ENCODE results near the gene SEMA3F.
A peak's percentile ranks its signal among the peaks of the same experiment; 100 is the strongest.
"Not testable (repeated sequence)": the region's sequence is repeated elsewhere in the genome, so short reads cannot be mapped to it uniquely, and the experiment has no call there.

Gene SEMA3F

GRCh38 chr3:50194128-50194902 lies 39.2 kb downstream of the SEMA3F start:
- DNase-seq: peak; percentile 86

GRCh38 chr3:50194903-50195500 lies 39.9 kb downstream of the SEMA3F start:
- DNase-seq: no peak

DNA sequence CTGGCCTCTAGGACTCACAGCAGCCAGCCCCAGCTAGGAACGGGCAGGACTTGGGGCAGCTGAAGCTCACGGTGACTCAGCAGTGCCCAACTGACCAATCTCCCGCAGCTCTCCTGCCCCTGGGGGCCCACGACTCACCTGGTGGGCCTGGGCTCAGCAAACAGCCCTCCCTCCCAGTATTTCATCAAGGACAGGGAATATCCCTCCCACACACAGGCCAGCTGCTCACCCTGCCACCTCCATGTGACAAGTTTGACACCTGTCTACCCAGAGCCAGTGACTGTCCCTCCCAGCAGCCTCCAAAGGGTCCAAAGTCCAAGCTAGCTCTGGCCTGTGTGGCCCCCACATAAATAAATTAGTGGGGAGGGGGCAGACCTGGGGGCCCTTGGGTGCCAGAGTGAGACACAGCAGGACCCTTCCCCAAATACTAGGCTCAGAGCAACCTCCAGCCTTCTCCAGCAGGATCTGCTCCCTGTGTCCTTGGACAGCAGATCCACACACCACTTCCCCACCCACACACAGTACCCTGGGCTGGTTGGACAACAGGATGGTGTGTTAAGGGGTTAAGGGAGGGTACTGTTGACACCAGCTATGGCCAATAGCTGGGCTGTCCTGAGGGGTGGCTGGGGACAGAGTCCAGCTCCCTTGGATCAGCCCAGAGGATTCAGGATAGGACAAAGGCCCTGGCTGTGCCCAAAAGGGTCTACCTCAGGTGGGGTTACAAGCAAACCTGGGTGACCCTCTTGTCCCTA lies 40.6 kb downstream of the SEMA3F start:
- DNase-seq: no peak

DNA sequence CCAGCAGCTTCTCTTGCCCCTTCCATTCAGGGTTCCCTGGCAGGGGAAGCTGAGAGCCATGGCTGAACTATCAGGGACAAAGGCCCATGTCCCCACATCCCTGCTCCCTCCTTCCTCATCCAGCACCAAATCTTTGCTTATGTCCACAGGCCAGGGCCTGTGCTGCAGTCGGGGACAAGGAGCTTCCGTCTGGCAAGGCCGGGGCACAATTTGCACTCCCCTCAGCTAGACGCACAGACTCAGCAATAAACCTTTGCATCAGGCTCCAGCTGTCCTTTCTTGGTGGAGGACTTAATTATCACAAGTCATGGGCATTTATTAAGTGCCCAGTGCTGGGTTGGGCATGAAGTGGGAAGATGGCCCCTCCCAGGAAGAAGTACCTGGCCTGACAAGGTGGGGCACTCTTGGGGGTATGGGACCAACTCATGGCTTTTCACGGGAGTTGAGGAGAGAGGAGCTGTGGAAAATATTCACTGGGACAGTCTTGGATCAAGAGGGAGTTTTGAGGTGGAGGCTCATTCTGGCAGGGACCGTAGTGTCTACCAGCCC lies 41.2 kb downstream of the SEMA3F start:
- DNase-seq: no peak

DNA sequence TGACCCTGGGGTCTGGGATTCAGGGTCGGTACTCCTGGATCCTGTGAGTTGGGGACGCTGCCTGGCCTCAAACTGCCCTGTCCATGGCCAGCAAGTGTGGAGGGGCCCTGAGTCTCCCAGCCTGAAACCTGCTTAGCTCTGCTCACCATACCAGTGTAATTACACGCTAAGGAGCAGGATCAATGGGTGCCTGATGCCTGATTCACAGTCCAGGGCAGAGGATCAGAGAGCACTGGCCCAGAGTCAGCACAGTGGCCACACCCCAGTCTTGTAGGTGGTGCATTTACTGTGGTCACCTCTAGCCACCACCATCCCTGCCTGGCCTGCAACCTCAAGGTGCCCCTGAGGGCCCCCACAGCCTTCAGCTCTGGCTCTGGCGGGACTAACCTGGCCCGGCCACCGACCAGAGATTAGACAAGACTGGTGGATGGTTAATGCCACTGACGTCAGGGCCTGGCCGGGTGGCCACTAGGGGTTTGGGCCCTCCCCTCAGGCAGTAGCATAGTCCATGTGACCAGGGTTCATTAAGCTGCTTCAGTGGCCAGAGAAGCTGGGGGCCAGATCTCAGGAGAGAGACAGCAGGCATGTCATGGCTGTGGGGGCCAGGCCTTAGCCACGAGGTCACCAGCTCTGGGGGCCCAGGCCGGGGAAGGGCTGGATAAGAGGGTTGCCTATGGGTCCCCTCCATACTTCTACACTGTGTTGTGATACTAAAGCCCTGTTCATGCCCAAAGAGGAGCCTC lies 46.6 kb downstream of the SEMA3F start:
- DNase-seq: no peak

- DNase-seq: no peak
Observed at GRCh38 chr3:50202353-50203112, 47.4 kb downstream of the SEMA3F start.

- no peak for DNase-seq
Observed at GRCh38 chr3:50203113-50203808, 48.1 kb downstream of the SEMA3F start.

GRCh38 chr3:50203809-50204803 lies 49.0 kb downstream of the SEMA3F start:
- no peak for DNase-seq

- peak; percentile 41 for DNase-seq
Observed at GRCh38 chr3:50204804-50205412, 49.8 kb downstream of the SEMA3F start, which contains the start of gene SLC38A3. TSS of gene SLC38A3 (plus strand) at chr3:50205271. CDS start at chr3:50214200, 8,929 bp downstream.

DNA sequence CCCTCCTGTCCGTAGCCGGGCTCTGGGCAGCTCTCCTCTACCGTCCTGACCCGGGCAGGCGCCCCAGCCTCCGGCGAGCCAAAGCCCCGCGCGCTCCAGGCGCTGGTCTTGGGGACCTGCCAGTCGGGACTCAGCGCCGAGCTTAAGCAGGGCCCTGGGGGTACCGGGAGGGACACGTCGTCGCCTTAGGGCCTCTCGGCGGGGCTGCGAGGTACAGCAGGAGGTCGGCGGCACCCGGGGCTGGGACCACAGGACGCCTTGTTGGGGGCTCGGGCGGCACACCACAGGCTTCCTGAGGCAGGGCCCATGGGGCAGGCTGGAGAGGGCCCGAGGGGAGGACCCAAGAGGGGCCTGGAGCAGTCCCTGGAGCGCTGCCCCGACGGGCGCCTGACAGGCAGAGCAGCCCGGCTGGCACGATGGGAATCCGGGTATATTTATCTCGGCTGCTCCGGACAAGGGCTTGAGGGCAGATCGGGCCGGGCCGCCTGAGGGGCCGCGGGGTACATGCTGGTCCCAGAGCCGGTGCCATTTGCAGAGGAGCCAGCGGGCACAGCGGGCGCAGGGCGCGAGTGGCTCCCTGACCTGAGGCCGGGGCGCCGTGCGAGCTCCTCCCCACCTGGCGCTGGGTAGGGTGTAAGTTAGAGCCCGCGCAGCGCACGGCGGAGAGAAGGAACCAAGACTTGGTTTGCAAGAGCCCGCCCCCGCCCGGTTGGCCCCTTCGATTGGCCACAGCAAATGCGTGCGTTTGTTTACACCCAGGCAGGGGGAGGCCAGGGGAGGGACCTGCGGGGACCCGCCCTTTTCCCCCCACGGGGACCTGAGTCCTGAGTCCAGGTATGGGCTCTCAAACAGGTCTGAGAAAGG lies 50.5 kb downstream of the SEMA3F start:
- DNase-seq: peak; percentile 63

DNA sequence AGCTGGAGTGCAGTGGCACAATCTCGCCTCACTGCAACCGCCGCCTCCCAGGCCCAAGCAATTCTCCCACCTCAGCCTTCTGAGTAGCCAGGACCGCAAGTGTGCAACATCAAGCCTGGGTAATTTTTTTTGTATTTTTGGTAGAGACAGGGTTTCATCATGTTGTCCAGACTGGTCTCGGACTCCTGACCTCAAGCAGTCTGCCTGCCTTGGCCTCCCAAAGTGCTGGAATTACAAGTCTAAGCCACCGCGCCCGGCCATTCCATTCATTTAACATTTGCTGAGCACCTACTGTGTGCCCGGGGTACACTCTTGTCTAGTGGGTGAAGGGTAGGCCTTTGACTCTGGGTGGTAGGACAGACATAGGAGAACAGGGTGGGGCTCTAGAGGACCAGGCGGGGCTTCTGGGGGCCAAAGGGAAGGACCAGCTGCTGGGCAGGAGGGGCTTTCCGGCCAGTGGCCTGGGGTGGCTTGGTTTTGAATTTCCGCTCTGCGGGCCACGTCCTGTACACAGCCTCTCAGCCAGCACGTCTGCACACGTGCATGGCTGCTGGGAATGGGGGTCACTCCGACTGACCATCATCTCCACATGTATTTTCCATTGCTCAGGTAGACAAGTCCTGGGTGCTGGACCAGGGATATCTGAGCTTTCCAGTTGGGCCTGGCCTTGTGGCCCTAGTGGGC lies 52.4 kb downstream of the SEMA3F start:
- DNase-seq: no peak

DNA sequence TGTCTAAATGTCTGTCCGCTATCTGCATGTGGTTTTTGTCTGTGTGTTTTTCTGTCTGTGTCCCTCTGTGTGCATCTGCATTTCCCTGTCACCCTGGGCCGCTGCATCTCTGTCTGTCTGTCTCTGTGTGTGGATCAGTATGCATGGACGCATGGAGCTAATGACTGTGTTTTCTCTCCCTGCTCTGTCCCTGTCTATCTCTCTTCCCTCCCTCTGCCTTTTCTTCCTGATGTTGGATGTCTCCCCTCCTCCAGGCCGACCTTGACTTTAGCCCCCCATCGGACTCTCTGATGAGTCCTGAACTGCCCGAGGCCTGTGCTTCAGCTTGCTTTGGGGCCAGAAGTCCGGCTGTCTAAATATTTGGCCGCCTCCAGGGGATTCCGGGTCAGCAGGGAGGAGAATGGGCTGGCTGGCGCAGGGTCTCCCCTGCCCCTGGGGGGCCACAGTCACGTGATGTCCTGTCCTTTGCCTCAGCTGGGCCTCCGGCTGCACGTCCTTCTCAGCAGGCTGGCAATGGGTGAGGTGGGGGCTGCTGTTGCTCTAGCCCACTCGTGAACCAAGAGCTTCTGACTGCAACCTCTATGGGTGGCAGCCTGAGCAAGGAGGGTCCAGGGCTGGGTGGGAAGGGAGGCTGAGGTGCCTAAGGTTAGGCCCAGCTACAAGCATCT lies 53.7 kb downstream of the SEMA3F start:
- DNase-seq: no peak

GRCh38 chr3:50210176-50210509 lies 55.0 kb downstream of the SEMA3F start:
- DNase-seq: no peak

DNA sequence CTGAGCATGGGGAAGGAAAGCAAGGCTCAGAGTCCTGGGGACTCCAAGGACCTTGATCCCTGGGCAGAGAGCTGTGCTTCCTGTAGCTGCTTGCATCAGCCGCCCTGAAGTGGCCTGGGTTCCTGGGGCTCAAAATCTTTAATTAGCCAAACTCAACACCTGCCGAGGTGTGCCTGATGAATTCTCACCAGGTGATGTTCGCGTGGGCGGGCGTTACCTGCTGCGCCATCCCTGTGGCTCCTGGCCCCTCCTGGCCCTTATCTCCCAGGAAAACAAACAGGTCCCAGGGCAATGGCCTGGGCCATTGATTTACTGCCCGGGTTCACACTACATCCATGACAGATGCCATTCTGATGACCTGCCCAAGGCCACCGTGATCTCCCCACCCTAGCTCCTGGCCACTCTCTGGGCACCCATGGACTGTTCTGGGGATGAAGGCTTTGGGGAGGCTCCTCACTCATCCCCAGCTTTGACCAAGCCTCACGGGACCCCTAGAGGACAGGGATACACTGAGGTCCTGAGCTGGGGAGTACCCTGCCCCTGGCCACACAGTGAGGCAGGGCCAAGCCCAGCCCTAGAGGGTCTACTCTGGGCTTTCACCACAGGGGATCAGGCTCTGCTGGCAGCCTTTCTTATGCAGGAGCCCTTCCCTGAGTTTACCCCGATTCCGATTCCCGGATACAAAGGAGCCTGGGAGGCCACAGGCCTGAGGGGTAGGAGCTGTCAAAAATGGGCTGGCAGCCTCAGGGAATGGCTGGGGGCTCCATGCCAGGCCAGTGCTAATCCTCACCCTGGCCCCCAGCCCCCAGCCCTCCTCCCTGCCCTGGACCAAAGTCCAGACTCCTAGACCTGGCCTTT lies 55.6 kb downstream of the SEMA3F start:
- DNase-seq: no peak

DNA sequence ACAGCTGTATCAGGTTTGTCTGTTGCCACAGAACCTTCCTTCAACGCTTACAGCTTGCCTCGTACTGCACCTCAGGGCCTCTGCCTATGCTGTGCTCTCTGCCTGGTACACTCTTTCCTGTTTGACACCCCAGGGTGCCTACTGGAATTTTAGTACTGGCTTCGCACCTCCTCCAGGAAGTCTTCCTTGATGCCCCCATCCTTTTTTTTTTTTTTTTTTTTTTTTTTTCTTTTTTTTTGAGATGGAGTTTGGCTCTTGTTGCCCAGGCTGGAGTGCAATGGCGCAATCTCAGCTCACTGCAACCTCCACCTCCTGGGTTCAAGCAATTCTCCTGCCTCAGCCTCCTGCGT lies 56.2 kb downstream of the SEMA3F start:
- not testable (repeated sequence) for DNase-seq

- DNase-seq: peak; percentile 47
Observed at GRCh38 chr3:50211930-50212329, 56.8 kb downstream of the SEMA3F start.

GRCh38 chr3:50212502-50212901 lies 57.4 kb downstream of the SEMA3F start:
- DNase-seq: no peak
